MM.1S (cell line): ENCODE results near the gene RASL10A.

Experiments used
- EZH2 ChIP-seq: fragments of 300-600 bp; sonication (generic); optimal IDR thresholded peaks from 2 replicates; pipeline ENCODE3; 2017; ENCODE audit warnings: low read depth, mild to moderate bottlenecking, antibody characterized with exemption, low read length, mixed read lengths
- EZH2phosphoT487 ChIP-seq: fragments of 300-600 bp; sonication (generic); IDR thresholded peaks from 2 replicates; pipeline ENCODE4 v1.6.1; 2018; ENCODE audit warnings: antibody characterized with exemption, low read length
- TF ChIP-seq, protein P1 (sequence below): fragments of 300-600 bp; sonication (generic); IDR thresholded peaks from 2 replicates; pipeline ENCODE4 v1.5.1; 2016; ENCODE audit warnings: antibody characterized with exemption, low read length, mixed read lengths

- TF ChIP-seq, protein P1, sequence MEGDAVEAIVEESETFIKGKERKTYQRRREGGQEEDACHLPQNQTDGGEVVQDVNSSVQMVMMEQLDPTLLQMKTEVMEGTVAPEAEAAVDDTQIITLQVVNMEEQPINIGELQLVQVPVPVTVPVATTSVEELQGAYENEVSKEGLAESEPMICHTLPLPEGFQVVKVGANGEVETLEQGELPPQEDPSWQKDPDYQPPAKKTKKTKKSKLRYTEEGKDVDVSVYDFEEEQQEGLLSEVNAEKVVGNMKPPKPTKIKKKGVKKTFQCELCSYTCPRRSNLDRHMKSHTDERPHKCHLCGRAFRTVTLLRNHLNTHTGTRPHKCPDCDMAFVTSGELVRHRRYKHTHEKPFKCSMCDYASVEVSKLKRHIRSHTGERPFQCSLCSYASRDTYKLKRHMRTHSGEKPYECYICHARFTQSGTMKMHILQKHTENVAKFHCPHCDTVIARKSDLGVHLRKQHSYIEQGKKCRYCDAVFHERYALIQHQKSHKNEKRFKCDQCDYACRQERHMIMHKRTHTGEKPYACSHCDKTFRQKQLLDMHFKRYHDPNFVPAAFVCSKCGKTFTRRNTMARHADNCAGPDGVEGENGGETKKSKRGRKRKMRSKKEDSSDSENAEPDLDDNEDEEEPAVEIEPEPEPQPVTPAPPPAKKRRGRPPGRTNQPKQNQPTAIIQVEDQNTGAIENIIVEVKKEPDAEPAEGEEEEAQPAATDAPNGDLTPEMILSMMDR, result no peak
- TF ChIP-seq EZH2phosphoT487 (no peak), EZH2 (no peak)
Measured at GRCh38 chr22:29323641-29324040, 8.1 kb upstream of the RASL10A start.
